Right lobe of liver (tissue), 6 donors: Measurements from ENCODE around the gene KLHL6. TPM values are rescaled to one million over a fixed set of nuclear protein-coding genes. Genes with fewer than 3 reads are reported as not detected.

Experiments
- ATAC-seq, 4 donors: fragments of 200-7000 bp; cut with Tn5 transposase; one replicate each; pipeline ENCODE4 v1.9.1; 2020; ENCODE audit warnings: mild to moderate bottlenecking in 4 of 4, moderate library complexity in 4 of 4
- DNase-seq, 3 donors: peaks; one replicate each; pipeline ENCODE4 v3.0.0-alpha.2; 2020
- H3K27ac ChIP-seq, 3 donors: fragments of 200-600 bp; one replicate each; pipeline ENCODE4 v1.8.0; 2022
- H3K27me3 ChIP-seq, 2 donors: fragments of 200-600 bp; one replicate each; pipeline ENCODE4 v1.8.0; 2022
- H3K36me3 ChIP-seq, 4 donors: fragments of 200-600 bp; sonication (generic) in 1 of 4; one replicate each; pipeline versions ENCODE4 v1.5.1 to v1.8.0; 2017 to 2022; ENCODE audit warnings: control low read depth in 1 of 4
- H3K4me1 ChIP-seq, 4 donors: fragments of 200-600 bp; sonication (generic) in 1 of 4; one replicate each; pipeline versions ENCODE4 v1.5.1 to v1.8.0; 2017 to 2022; ENCODE audit warnings: control low read depth in 1 of 4
- H3K4me3 ChIP-seq, 3 donors: fragments of 200-600 bp; one replicate each; pipeline ENCODE4 v1.8.0; 2022
- H3K9me3 ChIP-seq, 4 donors: fragments of 200-600 bp; sonication (generic) in 1 of 4; one replicate each; pipeline versions ENCODE4 v1.5.1 to v1.8.0; 2017 to 2022; ENCODE audit warnings: control low read depth in 1 of 4
- CTCF ChIP-seq, 4 donors: fragments of 200-600 bp in 3 of 4; fragments of 450-650 bp in 1 of 4; IDR thresholded peaks; one replicate each; pipeline versions ENCODE4 v1.5.1 to v1.8.0; 2016 to 2022; ENCODE audit warnings: antibody characterized with exemption in 4 of 4, mild to moderate bottlenecking in 2 of 4
- POLR2A ChIP-seq: fragments of 450-650 bp; IDR thresholded peaks from one replicate; pipeline ENCODE4 v1.6.1; 2017; ENCODE audit warnings: antibody characterized with exemption, mild to moderate bottlenecking
- WGBS: methylation state at CpG from one replicate; pipeline ENCODE4 v1.1.6; 2018; ENCODE audit warnings: low coverage, low lambda C conversion rate; ENCODE audit not compliant: insufficient coverage; ENCODE audit errors: missing lambda C conversion rate; 5-methylcytosine and 5-hydroxymethylcytosine counted together
- intact Hi-C, 2 donors: fragments of 100-400 bp; cut with DNase I; formaldehyde crosslinking; loops; one replicate each; pipeline versions ENCODE4 v1.11.2 to v1.14.1; 2022
- total RNA-seq, 6 experiments: library from RNA; depleted of rRNA in 2 of 6; stranded (reverse); fragments of >200 nt in 2 of 6; fragmentation: NEBNext Ultra II Directional in 3 of 6; extraction: Animal tissue kit (Norgen Biotek cat#: 25700) in 3 of 6; gene quantifications; one replicate each; pipeline versions ENCODE4 v1.1.0 to v1.2.4, GENCODE V29; 2016 to 2023
- donor health status: DM: no; HTN: yes; CAD: no.
- donor health status: DM: no; HTN: no; CAD: no.
- donor health status: DM: no; HTN: no; CAD: no.
- donor health status: DM: no; HTN: yes; CAD: no.
- donor health status: DM: no; HTN: yes; CAD: no.

The KLHL6 gene
- total RNA-seq, 6 experiments from 2014 or later = 0.59 to 2.7 (median 1.6) TPM

GRCh38 chr3:183563536-183563874 lies 8.0 kb upstream of the KLHL6 start:
- no peak for DNase-seq
- no peaks in the 10 kb centered on the region for H3K9me3 ChIP-seq
- TF ChIP-seq POLR2A (no peak), CTCF (IDR thresholded peaks at IDR 0.05) (no peak)
- H3K36me3 ChIP-seq = no peaks in the 10 kb centered on the region
- H3K27me3 ChIP-seq = no peaks in the 10 kb centered on the region
- ATAC-seq = no peak
- no peak overlapping the region for H3K4me3 ChIP-seq
- no peaks in the 10 kb centered on the region for H3K4me1 ChIP-seq
- WGBS = 79% methylated on average over 2 of the region's 2 CpGs
- H3K27ac ChIP-seq = no peak overlapping the region
- intact Hi-C loops = loop anchor here (10.0 kb wide), 1 partner anchor 59 kb away; no protein-coding TSS in a partner anchor

GRCh38 chr3:183560607-183561006 lies 5.1 kb upstream of the KLHL6 start:
- no peaks in the 10 kb centered on the region for H3K9me3 ChIP-seq
- H3K36me3 ChIP-seq = no peaks in the 10 kb centered on the region
- H3K4me3 ChIP-seq = no peak overlapping the region
- 82% methylated on average over 9 of the region's 9 CpGs for WGBS
- H3K27ac ChIP-seq = no peak overlapping the region
- intact Hi-C loops = loop anchor here (10.0 kb wide), 1 partner anchor 56 kb away; no protein-coding TSS in a partner anchor
- DNase-seq (no peak), ATAC-seq (peak; percentile 81 to 88 (median 82))
- H3K4me1 ChIP-seq = no peaks in the 10 kb centered on the region
- no peak for TF ChIP-seq POLR2A
- peak; percentile 40 to 59 (median 44) for TF ChIP-seq CTCF (IDR thresholded peaks at IDR 0.05)
- no peaks in the 10 kb centered on the region for H3K27me3 ChIP-seq

GRCh38 chr3:183558495-183558894 lies 3.0 kb upstream of the KLHL6 start:
- no peaks in the 10 kb centered on the region for H3K9me3 ChIP-seq
- no peak overlapping the region for H3K27ac ChIP-seq
- no peaks in the 10 kb centered on the region for H3K36me3 ChIP-seq
- 59% methylated on average over 8 of the region's 8 CpGs for WGBS
- ATAC-seq (no peak), DNase-seq (no peak)
- H3K4me3 ChIP-seq = no peak overlapping the region
- TF ChIP-seq POLR2A (no peak), CTCF (IDR thresholded peaks at IDR 0.05) (no peak)
- no peaks in the 10 kb centered on the region for H3K27me3 ChIP-seq
- intact Hi-C loops = no loop called here
- peaks cover 0 to 2% (median 0%) of the 10 kb centered on the region in 4 donors for H3K4me1 ChIP-seq

- Histone ChIP-seq H3K4me1 (peaks cover 0 to 16% (median 10%) of the 10 kb centered on the region in 4 donors), H3K36me3 (no peaks in the 10 kb centered on the region), H3K27ac (no peak overlapping the region), H3K9me3 (no peaks in the 10 kb centered on the region), H3K4me3 (no peak overlapping the region), H3K27me3 (no peaks in the 10 kb centered on the region)
- 80% methylated on average over 4 of the region's 5 CpGs for WGBS
- TF ChIP-seq CTCF (IDR thresholded peaks at IDR 0.05) (no peak), POLR2A (no peak)
- ATAC-seq (no peak), DNase-seq (no peak)
- intact Hi-C loops = no loop called here
Measured at GRCh38 chr3:183556722-183557121, 1.2 kb upstream of the KLHL6 start.

GRCh38 chr3:183554377-183554776 lies 1.1 kb downstream of the KLHL6 start:
- ATAC-seq (peak in 2 of 4 donors; percentile 19 to 36), DNase-seq (no peak)
- Histone ChIP-seq H3K36me3 (no peaks in the 10 kb centered on the region), H3K9me3 (no peaks in the 10 kb centered on the region), H3K27ac (peak overlapping the region in 2 of 3 donors; percentile 61 to 71), H3K27me3 (no peaks in the 10 kb centered on the region), H3K4me1 (peaks cover 0 to 16% (median 10%) of the 10 kb centered on the region in 4 donors), H3K4me3 (no peak overlapping the region)
- TF ChIP-seq CTCF (IDR thresholded peaks at IDR 0.05) (no peak), POLR2A (peak; percentile 26)
- WGBS = 47% methylated on average over 1 of the region's 1 CpG
- intact Hi-C loops = no loop called here
